K562 (cell line): ENCODE results near the gene TP53BP2. TPM values are rescaled to one million over a fixed set of nuclear protein-coding genes. Genes with fewer than 3 reads are reported as not detected.

Experiments
- ATAC-seq: fragments of 200-7000 bp; cut with Tn5 transposase; 3 replicates; pipeline ENCODE4 v1.9.1; 2020; ENCODE audit warnings: moderate library complexity
- BruUV-seq: library from RNA; stranded (reverse); fragments of 400-500 nt; replicated peaks from 2 replicates; lab custom pipeline; 2021; lab: Mats Ljungman, UMichigan
- CTCF ChIA-PET: fragments of 300-600 bp; formaldehyde crosslinking; extraction: SDS; loops from one replicate; lab custom pipeline; 2021; ENCODE audit warnings: low intra/inter-chr PET ratio; lab: Yijun Ruan, JAX
- POLR2A ChIA-PET: fragments of 300-600, 350-650 bp; sonication (Branson Sonifier 250); formaldehyde crosslinking; extraction: SDS; loops from one replicate; lab custom pipeline; 2021; ENCODE audit warnings: antibody characterized with exemption, inconsistent platforms; lab: Yijun Ruan, JAX
- DNase-seq, 4 experiments: peaks; one replicate each; pipeline versions ENCODE4 v3.0.0 to v3.0.0-alpha.2; 2011 to 2018; ENCODE audit warnings: low spot score in 3 of 4, mixed read lengths in 3 of 4; ENCODE audit errors: extremely low read depth in 1 of 4
- FAIRE-seq: peaks from 2 replicates; lab custom pipeline; 2011; peaks lifted over from hg19 to GRCh38; lab: Jason Lieb, UNC
- H2AFZ ChIP-seq: 2 replicates; pipeline ENCODE4 v1.6.0; 2011; ENCODE audit warnings: low read depth, low read length, control low read depth, inconsistent platforms
- H3K27ac ChIP-seq: fragments of 200-600 bp; 3 replicates; pipeline ENCODE4 v1.8.0; 2011; ENCODE audit warnings: low read depth, mild to moderate bottlenecking, control low read depth, inconsistent platforms, low read length, moderate library complexity, mixed read lengths; ENCODE audit errors: extremely low read depth
- H3K27me3 ChIP-seq, 2 experiments: fragments of 300-600 bp in 1 of 2; 2 replicates in 1 of 2; 3 replicates in 1 of 2; pipeline versions ENCODE4 v1.6.0 to v1.8.0; 2011; ENCODE audit warnings: inconsistent platforms in 2 of 2, low read length in 2 of 2, mild to moderate bottlenecking in 1 of 2, mixed read lengths in 1 of 2, moderate library complexity in 1 of 2; ENCODE audit not compliant: control insufficient read depth in 2 of 2, insufficient read depth in 2 of 2
- H3K36me3 ChIP-seq: fragments of 300-600 bp; 3 replicates; pipeline ENCODE4 v1.8.0; 2011; ENCODE audit warnings: mild to moderate bottlenecking, low read length, inconsistent platforms; ENCODE audit not compliant: control insufficient read depth, insufficient read depth
- H3K4me1 ChIP-seq, 2 experiments: fragments of 200-600 bp in 1 of 2; replicated peaks in 1 of 2; 2 replicates in 1 of 2; 3 replicates in 1 of 2; pipeline versions ENCODE4 v1.5.1 to v1.8.0; 2011; ENCODE audit warnings: inconsistent platforms in 2 of 2, low read length in 2 of 2, mild to moderate bottlenecking in 1 of 2, mixed read lengths in 1 of 2, moderate library complexity in 1 of 2; ENCODE audit not compliant: control insufficient read depth in 2 of 2, insufficient read depth in 2 of 2
- H3K4me2 ChIP-seq: 2 replicates; pipeline ENCODE4 v1.6.1; 2011; ENCODE audit warnings: low read length, control low read depth, inconsistent platforms, mixed read lengths; ENCODE audit not compliant: insufficient read depth
- H3K4me3 ChIP-seq: fragments of 200-600 bp; sonication (generic), shearing (Covaris generic); 2 replicates; pipeline ENCODE4 v1.5.1; 2016; ENCODE audit warnings: control low read depth, inconsistent platforms
- H3K79me2 ChIP-seq: fragments of 200-600 bp; 3 replicates; pipeline ENCODE4 v1.8.0; 2011; ENCODE audit warnings: low read length, inconsistent platforms; ENCODE audit not compliant: control insufficient read depth, insufficient read depth
- H3K9ac ChIP-seq, 2 experiments: 2 replicates each; pipeline versions ENCODE4 v1.6.0 to v1.6.1; 2011; ENCODE audit warnings: low read depth in 2 of 2, low read length in 2 of 2, control low read depth in 1 of 2, inconsistent platforms in 1 of 2, mild to moderate bottlenecking in 1 of 2, mixed read lengths in 1 of 2; ENCODE audit not compliant: insufficient read depth in 1 of 2
- H3K9me1 ChIP-seq: one replicate; pipeline ENCODE4 v1.6.0; 2011; ENCODE audit warnings: inconsistent platforms, mild to moderate bottlenecking, low read length, moderate library complexity; ENCODE audit not compliant: control insufficient read depth, insufficient read depth
- H3K9me3 ChIP-seq: replicated peaks from 2 replicates; pipeline ENCODE4 v1.5.1; 2011; ENCODE audit warnings: low read depth, low read length, inconsistent platforms; ENCODE audit not compliant: control insufficient read depth, insufficient read depth
- H4K20me1 ChIP-seq: replicated peaks from 2 replicates; pipeline ENCODE4 v1.6.1; 2011; ENCODE audit warnings: low read length, inconsistent platforms, mixed read lengths; ENCODE audit not compliant: control insufficient read depth, insufficient read depth
- ARID3B ChIP-seq: fragments of 250-450 bp; sonication (Bioruptor Pico); IDR thresholded peaks from 2 replicates; pipeline ENCODE4 v1.4.0; 2020; ENCODE audit warnings: borderline replicate concordance
- ELF1 ChIP-seq: fragments of 200-800 bp; sonication (Bioruptor generic); IDR thresholded peaks from 2 replicates; pipeline ENCODE4 v1.6.1; 2016; ENCODE audit warnings: missing genetic modification characterization, missing compliant biosample characterization
- HINFP ChIP-seq: fragments of 450-650 bp; conservative IDR thresholded peaks from 2 replicates; pipeline ENCODE4 v1.6.1; 2016; ENCODE audit warnings: missing genetic modification characterization, low read depth, mild to moderate bottlenecking, control low read depth, missing compliant biosample characterization
- ILF3 ChIP-seq: fragments of 450-650 bp; IDR thresholded peaks from 2 replicates; pipeline ENCODE4 v1.6.1; 2018; ENCODE audit warnings: antibody characterized with exemption, mild to moderate bottlenecking, moderate library complexity, borderline replicate concordance
- JUN ChIP-seq, 2 experiments: sonication (generic) in 1 of 2; formaldehyde crosslinking in 1 of 2; IDR thresholded peaks; 2 replicates each; pipeline versions ENCODE4 v1.6.1 to v1.8.0; 2012 to 2022; ENCODE audit warnings: borderline replicate concordance in 2 of 2, mild to moderate bottlenecking in 2 of 2, improper control_type of control experiment in 1 of 2, low read depth in 1 of 2, low read length in 1 of 2, missing genetic modification reagents in 1 of 2
- SPI1 ChIP-seq: IDR thresholded peaks from 2 replicates; pipeline ENCODE4 v1.6.1; 2011; ENCODE audit warnings: low read depth, low read length, control low read depth, borderline replicate concordance
- TCF7 ChIP-seq: sonication (generic); IDR thresholded peaks from 2 replicates; pipeline ENCODE4 v1.6.1; 2016; ENCODE audit warnings: antibody characterized with exemption, borderline replicate concordance
- TOE1 ChIP-seq, 2 experiments: fragments of 450-650 bp in 1 of 2; sonication (generic) in 1 of 2; formaldehyde crosslinking in 1 of 2; IDR thresholded peaks; 2 replicates each; pipeline versions ENCODE4 v1.7.1 to v1.8.0; 2016 to 2022; ENCODE audit warnings: borderline replicate concordance in 2 of 2, mild to moderate bottlenecking in 2 of 2, antibody characterized with exemption in 1 of 2, inconsistent platforms in 1 of 2, low read depth in 1 of 2, missing genetic modification reagents in 1 of 2, moderate library complexity in 1 of 2
- XRCC3 ChIP-seq: fragments of 450-650 bp; IDR thresholded peaks from 2 replicates; pipeline ENCODE4 v1.6.1; 2017; ENCODE audit warnings: mild to moderate bottlenecking, moderate library complexity
- YBX1 ChIP-seq: fragments of 450-650 bp; IDR thresholded peaks from 2 replicates; pipeline ENCODE4 v1.7.1; 2016; ENCODE audit warnings: mild to moderate bottlenecking
- ZFP1 ChIP-seq: fragments of 450-650 bp; formaldehyde crosslinking; IDR thresholded peaks from 2 replicates; pipeline ENCODE4 v1.4.0; 2020; ENCODE audit warnings: mild to moderate bottlenecking, mixed read lengths
- ZFP91 ChIP-seq: sonication (generic); formaldehyde crosslinking; IDR thresholded peaks from 2 replicates; pipeline ENCODE4 v1.8.0; 2022; ENCODE audit warnings: mild to moderate bottlenecking, missing genetic modification reagents
- ZFX ChIP-seq: sonication (generic); formaldehyde crosslinking; IDR thresholded peaks from 2 replicates; pipeline ENCODE4 v1.8.0; 2022; ENCODE audit warnings: mild to moderate bottlenecking, missing genetic modification reagents, moderate library complexity
- ZKSCAN8 ChIP-seq: fragments of 200-800 bp; sonication (Bioruptor generic); IDR thresholded peaks from 2 replicates; pipeline ENCODE4 v1.6.1; 2016; ENCODE audit warnings: missing genetic modification characterization, missing compliant biosample characterization
- ZNF354B ChIP-seq: fragments of 250-450 bp; sonication (Bioruptor Pico); IDR thresholded peaks from 2 replicates; pipeline ENCODE4 v1.4.0; 2020
- ZNF77 ChIP-seq: fragments of 250-450 bp; sonication (Bioruptor Pico); IDR thresholded peaks from 2 replicates; pipeline ENCODE4 v1.5.0; 2020
- ZSCAN29 ChIP-seq: fragments of 450-650 bp; IDR thresholded peaks from 2 replicates; pipeline ENCODE4 v1.6.1; 2017
- WGBS: fragments of 100-300 bp; shearing (Covaris generic); methylation state at CpG from one replicate; pipeline ENCODE4 v1.1.6; 2016; ENCODE audit warnings: low coverage, mixed read lengths; ENCODE audit not compliant: insufficient coverage; ENCODE audit errors: missing lambda C conversion rate; 5-methylcytosine and 5-hydroxymethylcytosine counted together
- in situ Hi-C: fragments of 300-500 bp; cut with MboI; formaldehyde crosslinking; loops from 4 replicates; pipeline ENCODE4 v1.15.0; 2018; ENCODE audit warnings: inconsistent platforms, mixed read lengths
- intact Hi-C: fragments of 100-400 bp; cut with micrococcal nuclease; formaldehyde crosslinking; loops from 2 replicates; pipeline ENCODE4 v1.14.2; 2022
- polyA plus RNA-seq, 8 experiments: library from polyadenylated mRNA; depleted of rRNA in 4 of 8; stranded (reverse) in 5 of 8; unstranded in 3 of 8; fragments of >200 nt; fragmentation: Nextera tagmentation in 2 of 8; fragmentation: Illumina TruSeq in 1 of 8; extraction: Ambion mirVana in 2 of 8; extraction: Trizol in 1 of 8; gene quantifications; 2 replicates each; pipeline versions ENCODE4 v1.2.1 to v1.2.3, GENCODE V29; 2011 to 2014; ENCODE audit warnings: inconsistent platforms in 1 of 8, missing spikeins in 1 of 8
- total RNA-seq, 7 experiments: library from RNA; depleted of rRNA in 6 of 7; stranded (reverse); fragments of >200 nt in 6 of 7; fragmentation: Illumina TruSeq in 2 of 7; extraction: Trizol in 2 of 7; gene quantifications; 2 replicates each; pipeline versions ENCODE4 v1.2.1 to v1.2.3, GENCODE V29; 2011 to 2021; ENCODE audit warnings: low replicate concordance in 1 of 7

TP53BP2 gene
- total and polyA plus RNA-seq, 9 of the 15 experiments (the other 6 are each of a cell fraction or from before 2014, with no cell fraction given): 17.0 to 69.6 (median 40.1) TPM

GRCh38 chr1:223856386-223856785, 10.6 kb upstream of the TP53BP2 start (continued):
- no peak for TF ChIP-seq HINFP
- no peak for TF ChIP-seq YBX1
- no peak for TF ChIP-seq TCF7
- no peak for TF ChIP-seq TOE1 (IDR thresholded peaks at IDR 0.05; ENCODE audit: borderline replicate concordance)
- no peak for TF ChIP-seq TOE1 (CRISPR knock-in tag; IDR thresholded peaks at IDR 0.05; ENCODE audit: borderline replicate concordance, low read depth)
- no peak for TF ChIP-seq ILF3
- no peak for TF ChIP-seq ZFP1 (CRISPR knock-in tag)
- no peak for TF ChIP-seq ZKSCAN8
- no peak for TF ChIP-seq ZNF77 (CRISPR knock-in tag)
- TF ChIP-seq ZSCAN29: no peak

- WGBS: 55% methylated on average over 1 of the region's 1 CpG
- POLR2A ChIA-PET: no interaction called here
- no peak for TF ChIP-seq JUN (IDR thresholded peaks at IDR 0.05; ENCODE audit: borderline replicate concordance, low read depth, low read length)
- no peak for TF ChIP-seq JUN (CRISPR knock-in tag; IDR thresholded peaks at IDR 0.05; ENCODE audit: borderline replicate concordance)
- TF ChIP-seq XRCC3: no peak
- TF ChIP-seq ZFP91 (CRISPR knock-in tag): no peak
- no peak for TF ChIP-seq ZFX (CRISPR knock-in tag)
- no peak for TF ChIP-seq ELF1 (tag)
- TF ChIP-seq ARID3B (CRISPR knock-in tag): no peak
- no peak for TF ChIP-seq ZNF354B (CRISPR knock-in tag)
- no peak for TF ChIP-seq SPI1
Measured at GRCh38 chr1:223853748-223854147, 8.0 kb upstream of the TP53BP2 start.

More at GRCh38 chr1:223853748-223854147, 8.0 kb upstream of the TP53BP2 start:
- CTCF ChIA-PET: no interaction called here
- Histone ChIP-seq H3K9me3 (no peaks in the 10 kb centered on the region), H3K4me1 (no peaks in the 10 kb centered on the region), H3K79me2 (no peaks in the 10 kb centered on the region), H3K36me3 (no peaks in the 10 kb centered on the region), H4K20me1 (no peaks in the 10 kb centered on the region), H3K9me1 (no peaks in the 10 kb centered on the region), H3K4me2 (no peak overlapping the region), H3K4me3 (no peak overlapping the region), H2AFZ (no peak overlapping the region), H3K27ac (no peak overlapping the region), H3K27me3 (no peaks in the 10 kb centered on the region), H3K9ac (no peak overlapping the region)
- FAIRE-seq (no peak), ATAC-seq (no peak), DNase-seq (no peak)
- BruUV-seq: no TSS peak
- intact Hi-C loops: no loop called here
- in situ Hi-C loops: no loop called here
